ENCODE measurements around the gene MX2. TPM values are rescaled to one million over a fixed set of nuclear protein-coding genes. Genes with fewer than 3 reads are reported as not detected.

MX2 gene
- total and polyA plus RNA-seq, 9 of the 15 experiments (the other 6 are each of a cell fraction or from before 2014, with no cell fraction given) = 0.10 to 0.95 (median 0.47) TPM; not detected in 1

- TF ChIP-seq, protein P1, sequence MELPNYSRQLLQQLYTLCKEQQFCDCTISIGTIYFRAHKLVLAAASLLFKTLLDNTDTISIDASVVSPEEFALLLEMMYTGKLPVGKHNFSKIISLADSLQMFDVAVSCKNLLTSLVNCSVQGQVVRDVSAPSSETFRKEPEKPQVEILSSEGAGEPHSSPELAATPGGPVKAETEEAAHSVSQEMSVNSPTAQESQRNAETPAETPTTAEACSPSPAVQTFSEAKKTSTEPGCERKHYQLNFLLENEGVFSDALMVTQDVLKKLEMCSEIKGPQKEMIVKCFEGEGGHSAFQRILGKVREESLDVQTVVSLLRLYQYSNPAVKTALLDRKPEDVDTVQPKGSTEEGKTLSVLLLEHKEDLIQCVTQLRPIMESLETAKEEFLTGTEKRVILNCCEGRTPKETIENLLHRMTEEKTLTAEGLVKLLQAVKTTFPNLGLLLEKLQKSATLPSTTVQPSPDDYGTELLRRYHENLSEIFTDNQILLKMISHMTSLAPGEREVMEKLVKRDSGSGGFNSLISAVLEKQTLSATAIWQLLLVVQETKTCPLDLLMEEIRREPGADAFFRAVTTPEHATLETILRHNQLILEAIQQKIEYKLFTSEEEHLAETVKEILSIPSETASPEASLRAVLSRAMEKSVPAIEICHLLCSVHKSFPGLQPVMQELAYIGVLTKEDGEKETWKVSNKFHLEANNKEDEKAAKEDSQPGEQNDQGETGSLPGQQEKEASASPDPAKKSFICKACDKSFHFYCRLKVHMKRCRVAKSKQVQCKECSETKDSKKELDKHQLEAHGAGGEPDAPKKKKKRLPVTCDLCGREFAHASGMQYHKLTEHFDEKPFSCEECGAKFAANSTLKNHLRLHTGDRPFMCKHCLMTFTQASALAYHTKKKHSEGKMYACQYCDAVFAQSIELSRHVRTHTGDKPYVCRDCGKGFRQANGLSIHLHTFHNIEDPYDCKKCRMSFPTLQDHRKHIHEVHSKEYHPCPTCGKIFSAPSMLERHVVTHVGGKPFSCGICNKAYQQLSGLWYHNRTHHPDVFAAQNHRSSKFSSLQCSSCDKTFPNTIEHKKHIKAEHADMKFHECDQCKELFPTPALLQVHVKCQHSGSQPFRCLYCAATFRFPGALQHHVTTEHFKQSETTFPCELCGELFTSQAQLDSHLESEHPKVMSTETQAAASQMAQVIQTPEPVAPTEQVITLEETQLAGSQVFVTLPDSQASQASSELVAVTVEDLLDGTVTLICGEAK (IDR thresholded peaks at IDR 0.05) = peak; percentile 38; the same call in 1 of the 2 replicates
- TF ChIP-seq, protein P1 (CRISPR knock-in tag; IDR thresholded peaks at IDR 0.05) = no peak
- TF ChIP-seq CREB3 (tag; conservative IDR thresholded peaks at IDR 0.05; ENCODE audit: low read depth) (no peak), BMI1 (IDR thresholded peaks at IDR 0.05; ENCODE audit: low read length) (0 out of 2 replicates have a peak, but pooled peaks have one; percentile 45), FOSL1 (tag; conservative IDR thresholded peaks at IDR 0.05) (peak; percentile 78), ADNP (tag; IDR thresholded peaks at IDR 0.05) (no peak), PKNOX1 (IDR thresholded peaks at IDR 0.05) (no peak), RFX1 (IDR thresholded peaks at IDR 0.05) (peak; percentile 83), CEBPB (tag; IDR thresholded peaks at IDR 0.05) (peak; percentile 87), NR2C2 (CRISPR knock-in tag; IDR thresholded peaks at IDR 0.05) (no peak), NR2C2 (tag; IDR thresholded peaks at IDR 0.05) (peak; percentile 87)
- TF ChIP-seq, protein P2, sequence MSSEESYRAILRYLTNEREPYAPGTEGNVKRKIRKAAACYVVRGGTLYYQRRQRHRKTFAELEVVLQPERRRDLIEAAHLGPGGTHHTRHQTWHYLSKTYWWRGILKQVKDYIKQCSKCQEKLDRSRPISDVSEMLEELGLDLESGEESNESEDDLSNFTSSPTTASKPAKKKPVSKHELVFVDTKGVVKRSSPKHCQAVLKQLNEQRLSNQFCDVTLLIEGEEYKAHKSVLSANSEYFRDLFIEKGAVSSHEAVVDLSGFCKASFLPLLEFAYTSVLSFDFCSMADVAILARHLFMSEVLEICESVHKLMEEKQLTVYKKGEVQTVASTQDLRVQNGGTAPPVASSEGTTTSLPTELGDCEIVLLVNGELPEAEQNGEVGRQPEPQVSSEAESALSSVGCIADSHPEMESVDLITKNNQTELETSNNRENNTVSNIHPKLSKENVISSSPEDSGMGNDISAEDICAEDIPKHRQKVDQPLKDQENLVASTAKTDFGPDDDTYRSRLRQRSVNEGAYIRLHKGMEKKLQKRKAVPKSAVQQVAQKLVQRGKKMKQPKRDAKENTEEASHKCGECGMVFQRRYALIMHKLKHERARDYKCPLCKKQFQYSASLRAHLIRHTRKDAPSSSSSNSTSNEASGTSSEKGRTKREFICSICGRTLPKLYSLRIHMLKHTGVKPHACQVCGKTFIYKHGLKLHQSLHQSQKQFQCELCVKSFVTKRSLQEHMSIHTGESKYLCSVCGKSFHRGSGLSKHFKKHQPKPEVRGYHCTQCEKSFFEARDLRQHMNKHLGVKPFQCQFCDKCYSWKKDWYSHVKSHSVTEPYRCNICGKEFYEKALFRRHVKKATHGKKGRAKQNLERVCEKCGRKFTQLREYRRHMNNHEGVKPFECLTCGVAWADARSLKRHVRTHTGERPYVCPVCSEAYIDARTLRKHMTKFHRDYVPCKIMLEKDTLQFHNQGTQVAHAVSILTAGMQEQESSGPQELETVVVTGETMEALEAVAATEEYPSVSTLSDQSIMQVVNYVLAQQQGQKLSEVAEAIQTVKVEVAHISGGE (CRISPR knock-in tag; IDR thresholded peaks at IDR 0.05) = peak in 2 of 3 experiments; percentile 71 to 96; a peak in 4 of 6 replicates
These were observed 4.8 kb downstream of the MX2 start (continued) for GRCh38 chr21:41366522-41367151.

Measured in K562 (cell line).